Esophagus (tissue), 2 donors: ENCODE results near the gene SLX9. TPM values are rescaled to one million over a fixed set of nuclear protein-coding genes. Genes with fewer than 3 reads are reported as not detected.

Experiments
- H3K27ac ChIP-seq, 2 donors: one replicate each; pipeline ENCODE4 v1.5.1; 2013; ENCODE audit warnings: low read depth in 2 of 2, mild to moderate bottlenecking in 2 of 2, inconsistent platforms in 1 of 2, low read length in 1 of 2, moderate library complexity in 1 of 2
- H3K27me3 ChIP-seq, 2 donors: one replicate each; pipeline ENCODE4 v1.6.1; 2013; ENCODE audit warnings: low read length in 2 of 2, control low read depth in 1 of 2, mild to moderate bottlenecking in 1 of 2; ENCODE audit not compliant: insufficient read depth in 2 of 2, control insufficient read depth in 1 of 2
- H3K36me3 ChIP-seq, 2 donors: one replicate each; pipeline ENCODE4 v1.6.1; 2013; ENCODE audit warnings: low read length in 1 of 2; ENCODE audit not compliant: control insufficient read depth in 2 of 2, insufficient read depth in 2 of 2
- H3K4me1 ChIP-seq, 2 donors: one replicate each; pipeline ENCODE4 v1.6.1; 2013; ENCODE audit warnings: low read length in 1 of 2; ENCODE audit not compliant: control insufficient read depth in 2 of 2, insufficient read depth in 2 of 2
- H3K4me3 ChIP-seq, 2 donors: one replicate each; pipeline ENCODE4 v1.5.1; 2013; ENCODE audit warnings: low read length in 2 of 2, mild to moderate bottlenecking in 2 of 2, low read depth in 1 of 2, moderate library complexity in 1 of 2
- H3K9me3 ChIP-seq, 2 donors: one replicate each; pipeline ENCODE4 v1.6.1; 2013; ENCODE audit warnings: mild to moderate bottlenecking in 2 of 2, low read depth in 1 of 2, low read length in 1 of 2, moderate library complexity in 1 of 2; ENCODE audit not compliant: control insufficient read depth in 2 of 2, insufficient read depth in 1 of 2
- WGBS, 2 donors: extraction: QIAGEN DNeasy Blood & Tissue Kit; methylation state at CpG; one replicate each; pipeline ENCODE4 v1.1.7; 2013; 5-methylcytosine and 5-hydroxymethylcytosine counted together
- polyA plus RNA-seq, 2 donors: library from polyadenylated mRNA; stranded (reverse); fragments of 200-250 nt; gene quantifications; one replicate each; pipeline ENCODE4 v1.2.3, GENCODE V29; 2013
- donor health status: healthy with polysubstance abuse.
- donor health status: Bipolar disorder and iron deficiency.

Gene SLX9
- polyA plus RNA-seq, 2 donors, result 12.4 to 16.1 TPM

DNA sequence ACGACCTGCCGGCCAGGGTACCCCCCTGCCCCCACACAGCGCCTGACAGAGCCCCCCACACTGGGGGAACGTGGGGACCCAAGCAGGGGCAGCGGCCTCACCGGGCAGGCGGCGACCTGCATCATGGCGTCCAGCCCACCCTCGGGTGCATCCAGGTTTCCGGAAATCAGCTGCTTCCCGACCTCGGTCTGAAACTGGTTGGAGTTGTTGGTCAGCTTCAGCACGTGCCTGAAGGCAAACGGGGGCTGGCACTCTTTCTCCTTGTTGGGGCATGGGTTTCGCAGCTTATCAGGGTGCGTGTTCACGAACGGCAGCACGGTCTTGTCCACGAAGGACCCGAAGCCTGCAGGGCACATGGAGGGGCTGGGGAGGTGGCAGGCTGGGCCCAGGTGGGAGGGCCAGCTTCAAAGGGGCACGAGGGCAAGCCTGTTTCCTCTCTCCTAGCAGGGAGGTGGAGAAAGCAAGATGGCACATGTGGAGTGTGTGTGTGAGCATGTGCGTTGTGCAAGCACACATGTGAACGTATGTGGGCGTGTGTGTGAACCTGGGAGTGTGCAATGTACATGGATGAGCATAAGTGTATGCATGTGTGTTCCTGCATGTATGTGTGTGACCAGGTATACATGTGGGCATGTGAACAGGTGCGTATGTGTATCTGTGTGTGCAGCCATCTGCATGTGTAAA lies 38.3 kb upstream of the SLX9 start:
- Histone ChIP-seq H3K4me3 (no peak overlapping the region), H3K9me3 (peaks cover 0 to 4% of the 10 kb centered on the region in 2 donors), H3K27ac (no peak overlapping the region), H3K27me3 (no peaks in the 10 kb centered on the region), H3K36me3 (peaks cover 0 to 2% of the 10 kb centered on the region in 2 donors), H3K4me1 (peaks cover 0 to 12% of the 10 kb centered on the region in 2 donors)
- WGBS, 2 donors, result 61 to 69% methylated on average over 27 of the region's 27 CpGs

DNA sequence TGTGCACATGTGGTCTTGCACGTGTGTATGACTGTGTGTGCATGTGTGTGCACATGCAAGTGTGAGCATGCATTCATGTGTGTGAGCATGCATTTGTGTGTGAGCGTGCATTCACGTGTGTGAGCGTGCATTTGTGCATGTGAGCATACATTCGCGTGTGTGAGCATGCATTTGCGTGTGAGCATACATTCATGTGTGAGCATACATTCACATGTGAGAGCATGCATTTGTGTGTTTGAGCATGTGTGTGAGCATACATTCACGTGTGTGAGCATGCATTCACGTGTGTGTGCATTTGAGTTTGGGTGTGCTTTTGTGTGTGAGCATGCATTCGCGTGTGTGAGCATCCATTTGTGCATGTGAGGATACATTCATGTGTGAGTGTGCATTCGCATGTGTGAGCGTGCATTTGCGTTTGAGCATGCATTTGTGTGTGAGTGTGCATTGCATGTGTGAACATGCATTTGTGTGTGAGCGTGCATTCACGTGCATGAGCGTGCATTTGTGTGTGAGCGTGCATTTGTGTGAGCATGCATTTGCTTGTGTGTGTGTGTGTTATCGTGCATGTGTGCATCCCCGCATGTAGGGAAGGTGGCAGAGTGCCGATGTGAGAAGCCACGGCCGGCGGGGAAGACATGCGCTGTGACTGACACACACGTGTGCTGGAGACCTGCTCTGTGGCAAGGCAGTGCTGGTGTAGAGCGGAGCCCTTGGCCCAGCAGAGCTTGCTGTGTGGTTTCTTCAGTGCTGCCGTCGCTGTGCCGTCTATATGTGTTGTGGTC lies 37.4 kb upstream of the SLX9 start:
- Histone ChIP-seq H3K4me1 (peaks cover 0 to 12% of the 10 kb centered on the region in 2 donors), H3K4me3 (no peak overlapping the region), H3K27me3 (no peaks in the 10 kb centered on the region), H3K27ac (no peak overlapping the region), H3K9me3 (peaks cover 0 to 4% of the 10 kb centered on the region in 2 donors), H3K36me3 (peaks cover 0 to 2% of the 10 kb centered on the region in 2 donors)
- WGBS, 2 donors, result 91% methylated on average over 30 of the region's 30 CpGs

DNA sequence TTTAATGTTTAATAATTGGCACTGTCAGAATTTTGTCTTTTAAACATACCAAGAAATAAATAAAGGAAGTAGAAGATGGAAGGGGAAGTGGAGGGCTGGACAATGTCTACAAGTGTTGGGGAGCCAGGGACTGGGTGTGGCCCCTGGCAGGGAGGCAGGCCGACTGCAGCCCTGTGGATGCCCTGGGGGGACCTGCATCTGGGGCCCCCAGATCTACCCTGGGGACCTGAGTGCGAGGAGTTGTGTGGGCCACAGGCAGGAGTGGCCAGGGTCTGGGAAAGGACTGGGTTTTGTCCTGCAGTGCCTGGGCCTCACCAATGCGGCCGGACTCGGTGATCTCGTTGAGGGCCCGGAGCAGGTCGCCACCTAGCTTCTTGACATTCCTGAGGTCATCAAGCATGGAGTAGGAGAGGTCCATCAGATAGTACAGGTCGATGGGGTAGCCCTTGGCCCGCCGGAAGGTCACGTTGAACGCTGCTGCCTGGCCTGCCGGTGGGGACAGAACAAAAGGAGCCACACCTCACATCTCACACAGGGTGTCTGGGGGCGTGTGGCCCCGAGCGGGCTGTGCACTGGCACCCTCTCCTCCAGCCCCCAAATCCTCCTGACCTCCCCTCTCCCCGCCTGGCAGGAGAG lies 36.7 kb upstream of the SLX9 start:
- Histone ChIP-seq H3K27me3 (no peaks in the 10 kb centered on the region), H3K9me3 (peaks cover 0 to 4% of the 10 kb centered on the region in 2 donors), H3K36me3 (peaks cover 0 to 2% of the 10 kb centered on the region in 2 donors), H3K27ac (no peak overlapping the region), H3K4me3 (no peak overlapping the region), H3K4me1 (peaks cover 0 to 9% of the 10 kb centered on the region in 2 donors)
- WGBS, 2 donors, result 77 to 85% methylated on average over 18 of the region's 18 CpGs

DNA sequence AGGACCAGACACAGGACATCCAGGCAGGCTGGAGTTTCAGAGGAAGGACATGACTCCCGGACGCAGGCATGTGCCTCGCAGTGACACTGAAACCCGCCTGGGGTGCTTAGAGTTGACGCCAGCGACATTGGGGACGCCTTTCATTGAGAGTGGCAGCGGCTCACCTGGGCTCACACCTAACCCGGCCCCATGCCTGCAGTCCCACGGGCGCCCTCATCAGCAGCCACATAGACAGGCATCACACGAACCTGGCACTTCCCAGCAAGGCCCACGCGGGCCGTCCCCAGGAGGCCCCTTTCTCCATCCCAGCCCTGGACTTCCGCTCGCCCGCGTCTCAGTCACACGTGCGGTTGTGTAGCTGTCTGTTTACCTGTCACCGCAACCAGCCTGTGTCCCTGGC lies 36.1 kb upstream of the SLX9 start:
- H3K9me3 ChIP-seq, result peaks cover 0 to 4% of the 10 kb centered on the region in 2 donors
- peaks cover 0 to 9% of the 10 kb centered on the region in 2 donors for H3K4me1 ChIP-seq
- 81 to 89% methylated on average over 22 of the region's 22 CpGs for WGBS, 2 donors
- peaks cover 0 to 2% of the 10 kb centered on the region in 2 donors for H3K36me3 ChIP-seq
- H3K27me3 ChIP-seq, result no peaks in the 10 kb centered on the region
- H3K27ac ChIP-seq, result no peak overlapping the region
- no peak overlapping the region for H3K4me3 ChIP-seq

DNA sequence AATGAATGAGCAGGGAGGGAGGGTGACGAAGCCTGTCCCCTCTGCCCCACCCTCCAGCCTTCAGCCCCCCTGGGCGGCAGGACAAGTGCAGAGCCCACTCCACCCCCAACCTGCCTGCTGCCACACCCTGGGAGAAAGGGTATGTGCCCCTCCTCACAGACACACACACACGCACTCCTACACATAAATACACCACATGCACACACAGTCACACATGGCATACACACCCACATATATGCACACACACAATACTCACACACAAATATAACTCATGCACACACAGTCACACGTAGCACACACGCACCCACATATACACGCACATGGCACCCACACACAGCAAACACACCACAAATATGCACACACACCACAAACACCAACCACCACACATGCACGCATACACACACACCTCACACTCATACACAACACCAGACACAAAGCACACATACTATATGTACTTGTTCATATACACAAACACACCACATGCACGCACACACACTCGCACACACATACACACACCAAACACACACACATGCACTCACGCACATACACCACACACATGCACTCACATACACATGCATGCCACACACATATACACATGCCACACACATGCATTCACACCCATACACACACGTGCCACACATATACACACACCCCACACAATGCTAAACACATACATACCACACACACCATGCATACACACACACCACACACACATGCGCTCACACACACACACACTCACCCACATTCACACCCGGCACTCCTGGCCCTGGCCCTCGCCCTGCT lies 35.5 kb upstream of the SLX9 start:
- 91 to 96% methylated on average over 14 of the region's 14 CpGs for WGBS, 2 donors
- H3K27me3 ChIP-seq, result no peaks in the 10 kb centered on the region
- no peak overlapping the region for H3K4me3 ChIP-seq
- peaks cover 0 to 9% of the 10 kb centered on the region in 2 donors for H3K4me1 ChIP-seq
- peaks cover 2 to 4% of the 10 kb centered on the region in 2 donors for H3K9me3 ChIP-seq
- no peak overlapping the region for H3K27ac ChIP-seq
- H3K36me3 ChIP-seq, result peaks cover 0 to 2% of the 10 kb centered on the region in 2 donors

DNA sequence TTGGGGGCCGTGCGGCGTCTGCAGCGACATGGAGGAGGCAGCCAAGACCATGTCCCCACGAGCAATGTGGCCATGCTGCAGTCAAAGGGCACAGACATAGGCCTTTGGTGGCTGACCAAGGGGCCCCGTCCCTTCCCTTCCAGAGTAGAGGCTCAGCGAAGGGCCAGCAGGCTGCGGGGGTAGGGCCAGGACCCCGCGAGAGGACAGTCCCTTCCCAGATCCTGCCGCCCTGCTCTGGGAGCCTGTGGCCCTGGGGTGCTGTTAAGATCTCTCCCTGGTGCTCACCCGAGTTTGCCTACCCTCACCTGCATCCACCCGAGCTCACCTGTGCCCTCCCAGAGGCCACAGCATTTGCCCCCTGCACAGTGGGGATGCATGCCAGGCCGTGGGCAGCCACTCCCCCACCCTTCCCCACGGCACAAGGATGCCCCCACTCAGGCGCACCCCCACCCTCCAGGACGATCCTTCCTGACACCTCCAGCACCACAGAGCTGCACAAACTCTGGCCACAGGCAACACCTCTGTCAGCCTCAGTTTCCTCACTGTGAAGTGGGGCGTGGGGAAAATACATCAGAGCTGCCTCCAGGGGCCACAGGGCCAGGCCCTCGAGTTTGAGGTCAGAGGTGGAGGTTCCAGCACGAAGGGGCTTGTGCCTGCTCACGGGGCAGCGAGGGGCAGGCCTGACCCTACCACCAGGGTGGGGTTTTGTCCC lies 34.7 kb upstream of the SLX9 start:
- H3K4me1 ChIP-seq, result peaks cover 0 to 9% of the 10 kb centered on the region in 2 donors
- WGBS, 2 donors, result 89 to 92% methylated on average over 22 of the region's 22 CpGs
- peaks cover 2 to 4% of the 10 kb centered on the region in 2 donors for H3K9me3 ChIP-seq
- H3K36me3 ChIP-seq, result peaks cover 0 to 2% of the 10 kb centered on the region in 2 donors
- no peak overlapping the region for H3K4me3 ChIP-seq
- no peak overlapping the region for H3K27ac ChIP-seq
- H3K27me3 ChIP-seq, result no peaks in the 10 kb centered on the region

DNA sequence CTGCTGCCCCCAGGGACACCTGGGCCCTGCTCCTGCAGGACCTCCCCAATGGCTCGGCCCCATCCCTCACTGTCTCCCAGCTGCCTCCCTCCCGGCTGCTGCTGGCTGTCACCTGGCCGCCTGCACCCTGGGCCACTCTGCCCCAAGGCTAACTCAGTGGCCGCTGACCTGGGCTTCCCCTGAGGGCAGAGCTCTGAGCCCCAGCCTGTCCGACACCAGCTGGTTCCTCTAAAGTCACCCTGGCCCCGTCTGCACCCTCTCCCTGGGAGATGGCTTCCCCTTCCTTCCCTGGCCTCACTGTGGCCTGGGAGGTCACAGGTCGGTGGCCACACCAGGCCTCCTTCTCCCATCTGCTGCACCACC lies 34.1 kb upstream of the SLX9 start:
- H3K27me3 ChIP-seq, result no peaks in the 10 kb centered on the region
- 81 to 88% methylated on average over 7 of the region's 7 CpGs for WGBS, 2 donors
- H3K4me1 ChIP-seq, result peaks cover 0 to 11% of the 10 kb centered on the region in 2 donors
- no peak overlapping the region for H3K27ac ChIP-seq
- H3K4me3 ChIP-seq, result no peak overlapping the region
- peaks cover 0 to 2% of the 10 kb centered on the region in 2 donors for H3K36me3 ChIP-seq
- peaks cover 2 to 4% of the 10 kb centered on the region in 2 donors for H3K9me3 ChIP-seq

DNA sequence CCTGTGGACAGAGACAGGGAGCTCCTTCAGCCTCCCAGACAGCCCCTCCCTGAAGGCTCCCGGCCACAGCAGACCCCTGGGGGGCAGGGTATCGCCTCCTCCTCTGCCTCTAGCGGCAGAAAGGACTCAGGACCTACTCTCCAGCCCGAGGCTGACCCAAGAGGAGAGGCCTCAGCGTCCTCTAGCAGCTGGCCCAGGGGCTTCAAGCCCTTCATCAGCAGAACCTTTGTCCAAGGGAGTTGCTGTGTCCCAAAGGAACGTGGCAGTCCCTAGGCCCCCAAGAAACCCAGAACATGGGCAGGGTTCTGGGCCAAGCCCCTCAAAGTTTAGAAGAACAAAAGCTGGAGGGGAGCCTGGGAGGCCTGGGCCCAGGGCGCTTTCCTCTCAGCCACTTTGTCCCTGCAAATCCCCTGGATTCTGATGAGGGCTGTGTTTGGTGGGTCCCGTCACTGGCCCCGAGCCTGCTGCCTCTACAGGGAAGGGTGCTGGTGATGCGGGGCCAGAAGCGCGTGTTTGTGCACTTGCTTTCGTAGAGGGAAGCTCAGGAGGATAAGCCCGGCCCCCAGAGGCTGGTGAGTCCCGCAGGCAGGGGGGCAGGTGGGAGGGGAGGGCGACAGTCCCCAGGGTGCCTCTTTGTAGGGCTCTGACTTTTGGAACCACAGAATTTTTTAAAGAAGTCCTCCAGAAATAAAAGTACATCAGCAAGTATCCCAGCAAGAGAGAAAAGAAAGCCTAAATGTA lies 32.4 kb upstream of the SLX9 start:
- no peaks in the 10 kb centered on the region for H3K27me3 ChIP-seq
- no peaks in the 10 kb centered on the region for H3K36me3 ChIP-seq
- WGBS, 2 donors, result 67 to 70% methylated on average over 16 of the region's 16 CpGs
- H3K9me3 ChIP-seq, result peaks cover under 1 to 2% of the 10 kb centered on the region in 2 donors
- H3K4me3 ChIP-seq, result no peak overlapping the region
- peaks cover 6 to 17% of the 10 kb centered on the region in 2 donors for H3K4me1 ChIP-seq
- peak overlapping the region in 1 of 2 donors; percentile 50 for H3K27ac ChIP-seq
